ENCODE data around the gene MORC2. TPM values are rescaled to one million over a fixed set of nuclear protein-coding genes. Genes with fewer than 3 reads are reported as not detected.

MORC2 gene
- total and polyA plus RNA-seq, 2 of the 13 experiments (the other 11 are each of a cell fraction or from before 2014, with no cell fraction given): 11.9 to 18.3 TPM

GRCh38 chr22:30881361-30882183 lies 87.0 kb downstream of the MORC2 start (continued):
- TF ChIP-seq ZNF512B (CRISPR knock-in tag; IDR thresholded peaks at IDR 0.05; ENCODE audit: borderline replicate concordance) (no peak), HIVEP1 (CRISPR knock-in tag; IDR thresholded peaks at IDR 0.05) (no peak; the same call in 1 of the 2 replicates), NR2F1 (CRISPR knock-in tag; IDR thresholded peaks at IDR 0.05) (peak; percentile 34 to 44; a peak in 2 of 4 replicates), CERS6 (CRISPR knock-in tag; IDR thresholded peaks at IDR 0.05) (no peak), BORCS8-MEF2B (CRISPR knock-in tag; IDR thresholded peaks at IDR 0.05) (no peak), CENPX (CRISPR knock-in tag; IDR thresholded peaks at IDR 0.05) (no peak), ZNF564 (CRISPR knock-in tag; IDR thresholded peaks at IDR 0.05) (no peak), ZNF589 (CRISPR knock-in tag; conservative IDR thresholded peaks at IDR 0.05) (no peak), GMEB1 (CRISPR knock-in tag; IDR thresholded peaks at IDR 0.05; ENCODE audit: borderline replicate concordance) (peak; percentile 17; the same call in 1 of the 2 replicates), RFXANK (CRISPR knock-in tag; IDR thresholded peaks at IDR 0.05) (no peak), ATAD3A (CRISPR knock-in tag; IDR thresholded peaks at IDR 0.05) (no peak), USF2 (IDR thresholded peaks at IDR 0.05; ENCODE audit: low read depth, low read length) (no peak), USF2 (CRISPR knock-in tag; IDR thresholded peaks at IDR 0.05; ENCODE audit: borderline replicate concordance) (no peak), ZNF10 (CRISPR knock-in tag; IDR thresholded peaks at IDR 0.05; ENCODE audit: borderline replicate concordance, low read depth) (no peak), MTERF4 (CRISPR knock-in tag; IDR thresholded peaks at IDR 0.05) (no peak), NR1H2 (CRISPR knock-in tag; IDR thresholded peaks at IDR 0.05; ENCODE audit: borderline replicate concordance, low read depth) (peak; percentile 86; the same call in 1 of the 2 replicates), HCFC1 (IDR thresholded peaks at IDR 0.05; ENCODE audit: low read depth, low read length) (no peak), TBL1XR1 (IDR thresholded peaks at IDR 0.05; ENCODE audit: borderline replicate concordance, low read length, partially characterized antibody) (no peak), ZNF562 (CRISPR knock-in tag; IDR thresholded peaks at IDR 0.05; ENCODE audit: borderline replicate concordance) (no peak), KLF16 (CRISPR knock-in tag; IDR thresholded peaks at IDR 0.05) (no peak)

Measured in HepG2 (cell line).